NCI-H187 treated with DMSO at 0.1 percent for 48 hours (cell line): ENCODE results near the gene PRDM7.
"Not testable (repeated sequence)": the region's sequence is repeated elsewhere in the genome, so short reads cannot be mapped to it uniquely, and the experiment has no call there.

ENCODE experiments used
- DNase-seq: peaks from one replicate; lab custom pipeline; 2025; lab: John Stamatoyannopoulos, UW

Gene PRDM7

GRCh38 chr16:90012991-90013745 lies 64.0 kb downstream of the PRDM7 start:
- DNase-seq: no peak

- DNase-seq: no peak
Measured at GRCh38 chr16:90011908-90012501, 65.1 kb downstream of the PRDM7 start.

- DNase-seq: no peak
Measured at GRCh38 chr16:90011508-90011819, 65.7 kb downstream of the PRDM7 start.

- no peak for DNase-seq
Measured at GRCh38 chr16:90010676-90011507, 66.2 kb downstream of the PRDM7 start.

- DNase-seq: no peak
Measured at GRCh38 chr16:90009172-90009899, 67.8 kb downstream of the PRDM7 start.

GRCh38 chr16:90008708-90009145 lies 68.4 kb downstream of the PRDM7 start:
- no peak for DNase-seq

- not testable (repeated sequence) for DNase-seq
Measured at GRCh38 chr16:90007635-90008234, 69.4 kb downstream of the PRDM7 start.

- DNase-seq: no peak
Measured at GRCh38 chr16:90007015-90007414, 70.1 kb downstream of the PRDM7 start.
